NT2/D1 (cell line): ENCODE data around the gene OTOF.

Experiments
- SUZ12 ChIP-seq: IDR thresholded peaks from 2 replicates; pipeline ENCODE4 v1.6.1; 2011; ENCODE audit not compliant: insufficient read length, insufficient read depth; ENCODE audit errors: extremely low read depth
- YY1 ChIP-seq: IDR thresholded peaks from 2 replicates; pipeline ENCODE4 v1.6.1; 2011; ENCODE audit not compliant: insufficient read length, insufficient read depth
- ZNF274 ChIP-seq: IDR thresholded peaks from 2 replicates; pipeline ENCODE4 v1.6.1; 2011; ENCODE audit warnings: mild to moderate bottlenecking, low read depth, low read length

DNA sequence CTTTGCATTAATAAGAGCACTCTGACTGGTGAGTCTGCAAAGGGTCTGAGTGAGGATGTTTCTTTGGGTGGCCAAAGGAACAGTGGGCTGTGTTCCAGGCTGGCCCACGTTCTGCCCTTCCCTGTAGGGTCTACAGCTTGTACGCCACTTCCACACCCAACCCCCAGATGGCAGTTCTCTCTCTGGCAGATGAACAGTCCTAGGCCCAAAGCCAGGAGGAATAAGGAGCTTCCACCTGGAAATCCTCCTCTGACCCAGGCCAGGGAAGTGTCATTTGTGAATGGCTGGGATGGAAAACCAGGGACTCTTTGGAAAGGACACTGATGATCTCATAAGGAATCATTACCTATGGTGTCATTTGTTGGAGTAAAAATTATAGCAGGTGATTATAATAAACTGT, 6.6 kb downstream of the OTOF start:
- TF ChIP-seq ZNF274 (no peak), YY1 (no peak), SUZ12 (no peak)
